PC-9 (cell line): ENCODE data around the gene CHST12.

ENCODE experiments used
- CTCF ChIP-seq: fragments of 200-600 bp; sonication (generic); conservative IDR thresholded peaks from 2 replicates; pipeline ENCODE4 v1.6.1; 2017; ENCODE audit warnings: mixed run types, antibody characterized with exemption, mild to moderate bottlenecking, moderate library complexity
- EZH2 ChIP-seq: fragments of 200-600 bp; sonication (generic); IDR thresholded peaks from 2 replicates; pipeline ENCODE4 v1.8.0; 2017; ENCODE audit warnings: antibody characterized with exemption, low read depth

DNA sequence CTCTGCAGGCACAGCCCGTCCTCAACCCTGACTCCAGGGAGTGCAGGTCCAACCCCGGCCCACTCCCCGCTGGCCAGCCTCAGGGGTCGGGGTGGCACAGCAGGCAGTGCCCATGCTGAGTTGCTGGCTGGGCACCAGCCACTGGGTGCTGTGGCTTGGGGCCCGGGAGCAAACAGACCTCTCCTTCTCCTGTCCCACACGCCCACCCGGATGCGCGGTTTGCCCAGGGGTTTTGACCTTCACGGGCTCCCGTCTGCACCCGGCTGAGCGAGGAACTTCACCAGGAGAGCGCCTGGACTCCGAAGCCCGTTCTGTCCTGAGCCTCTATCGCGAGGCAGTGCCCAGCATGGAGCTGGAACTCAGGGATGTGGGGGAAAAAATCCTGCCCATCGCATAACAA, 75.4 kb downstream of the CHST12 start:
- TF ChIP-seq CTCF = no peak
- TF ChIP-seq EZH2 = no peak
